NK-92 treated with Interleukin-12 subunit alpha and Interleukin-12 subunit beta, amount 100 ng/mL, for 24 hours (cell line): ENCODE measurements around the gene VWC2.
"Not testable (repeated sequence)": the region's sequence is repeated elsewhere in the genome, so short reads cannot be mapped to it uniquely, and the experiment has no call there.

ENCODE experiments used
- DNase-seq: peaks from one replicate; lab custom pipeline; 2025; lab: John Stamatoyannopoulos, UW

Gene VWC2

DNA sequence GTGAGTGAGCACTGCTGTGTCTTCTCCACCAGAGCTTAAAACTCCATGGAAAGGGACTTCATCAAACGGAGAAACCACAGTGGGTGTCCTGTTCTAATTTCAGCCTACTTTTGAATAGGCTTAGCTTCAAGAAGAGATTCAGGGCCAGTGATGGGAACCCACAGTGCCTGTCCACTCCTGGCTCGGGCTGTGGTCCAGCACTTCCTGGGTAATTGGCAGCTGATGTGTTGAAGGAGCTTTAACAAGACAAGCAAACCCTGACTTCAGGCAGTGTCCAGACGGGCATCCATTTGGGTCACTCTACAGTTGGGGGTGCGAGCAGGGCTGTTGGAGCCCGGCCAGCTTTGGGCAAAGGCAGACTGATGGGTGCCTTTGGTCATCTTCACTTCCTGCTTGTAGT lies 14.5 kb downstream of the VWC2 start:
- DNase-seq: no peak

DNA sequence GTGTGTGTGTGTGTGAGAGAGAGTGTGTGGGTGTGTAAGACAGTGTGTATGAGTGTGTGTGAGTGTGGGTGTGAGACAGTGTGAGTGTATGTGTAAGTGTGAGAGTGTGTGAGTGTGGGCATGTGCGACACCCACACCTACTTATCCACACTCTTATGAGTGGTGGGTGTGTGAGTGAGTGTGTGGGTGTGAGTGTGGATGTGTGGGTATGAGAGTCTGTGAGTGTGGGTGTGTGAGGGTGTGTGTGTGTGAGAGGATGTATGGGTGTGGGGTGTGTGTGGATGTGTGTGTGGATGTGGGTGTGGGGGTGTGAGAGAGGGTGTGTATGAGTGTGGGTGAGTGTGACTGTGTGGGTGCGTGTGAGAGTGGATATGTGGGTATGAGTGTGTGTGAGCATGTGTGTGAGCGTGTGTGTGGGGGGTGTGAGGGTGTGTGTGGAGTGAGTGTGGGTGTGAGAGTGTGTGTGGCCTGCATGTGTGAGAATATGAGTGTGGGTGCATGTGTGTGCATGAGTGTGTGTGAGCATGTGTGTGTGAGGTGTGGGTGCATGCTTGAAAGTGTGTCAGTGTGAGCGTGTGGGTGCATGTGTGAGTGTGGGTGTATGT lies 15.1 kb downstream of the VWC2 start:
- DNase-seq: no peak

DNA sequence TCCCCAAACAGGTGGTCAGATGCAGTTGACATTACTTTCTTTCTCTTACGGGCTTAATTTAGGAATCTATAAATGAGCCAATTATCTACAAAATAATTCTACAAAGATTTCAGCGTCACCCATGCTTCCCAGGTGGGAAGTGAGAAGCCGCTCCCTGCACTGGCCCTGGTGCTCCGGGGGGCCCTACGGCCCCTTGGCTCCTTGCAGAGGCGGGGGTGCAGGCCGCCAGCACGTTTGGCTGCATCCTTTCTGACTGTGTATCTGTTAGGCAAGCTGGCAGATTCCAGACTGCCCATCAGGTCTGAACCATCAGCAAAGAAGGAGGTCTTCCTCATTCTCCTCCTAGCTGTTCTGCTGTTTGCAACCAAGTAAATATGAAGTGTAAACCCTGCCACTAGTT lies 16.3 kb downstream of the VWC2 start:
- no peak for DNase-seq

DNA sequence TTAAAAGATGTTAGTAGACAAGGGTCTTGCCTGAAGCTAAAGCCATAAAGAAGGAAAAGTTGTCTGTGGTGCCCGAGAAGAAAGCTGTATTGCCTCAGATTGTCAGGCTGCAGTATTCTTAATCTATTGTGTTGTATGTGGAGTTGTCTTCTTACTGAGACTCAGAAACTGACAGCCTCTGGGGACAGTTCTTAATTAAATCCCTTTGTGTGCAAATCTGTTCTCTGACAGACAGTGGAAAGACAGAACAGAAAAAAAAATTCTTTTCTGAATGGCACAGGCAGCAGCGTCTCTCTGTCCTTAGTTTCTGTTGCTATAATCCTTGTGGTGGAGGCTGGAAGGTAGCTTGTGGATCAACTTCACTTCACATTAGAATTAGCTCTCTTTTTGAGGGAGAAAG lies 16.8 kb downstream of the VWC2 start:
- DNase-seq: no peak

DNA sequence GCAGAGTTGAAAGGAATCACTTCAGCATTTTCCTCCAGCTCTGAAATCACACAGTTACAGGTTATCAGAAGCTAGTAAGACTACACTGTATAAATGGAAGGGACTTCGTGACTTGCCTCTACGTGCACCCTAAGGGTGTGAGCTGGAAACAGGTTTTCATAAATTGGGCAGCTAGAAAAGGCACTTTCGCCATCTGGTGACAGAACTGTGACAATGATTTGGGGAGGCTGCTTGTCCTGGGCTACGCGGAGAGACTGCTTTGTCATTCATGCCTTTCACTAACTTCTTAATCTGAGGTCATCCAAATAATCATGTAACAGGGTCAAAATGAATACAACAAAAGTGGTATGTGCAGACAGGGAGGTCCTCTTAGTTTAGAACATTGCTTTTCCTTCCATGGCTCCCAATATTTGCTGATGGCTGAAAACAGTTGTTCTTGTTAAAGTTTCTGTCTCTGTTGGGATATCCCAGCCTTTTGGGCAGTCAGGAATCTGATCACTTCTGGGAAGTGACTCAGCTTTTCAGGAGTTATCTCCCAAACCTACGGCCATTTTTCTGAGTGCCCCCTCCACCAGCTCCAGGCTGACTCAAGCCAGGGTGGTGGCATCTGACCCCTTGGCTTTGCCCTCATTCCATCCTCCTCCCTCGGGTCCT lies 17.8 kb downstream of the VWC2 start:
- DNase-seq: no peak

DNA sequence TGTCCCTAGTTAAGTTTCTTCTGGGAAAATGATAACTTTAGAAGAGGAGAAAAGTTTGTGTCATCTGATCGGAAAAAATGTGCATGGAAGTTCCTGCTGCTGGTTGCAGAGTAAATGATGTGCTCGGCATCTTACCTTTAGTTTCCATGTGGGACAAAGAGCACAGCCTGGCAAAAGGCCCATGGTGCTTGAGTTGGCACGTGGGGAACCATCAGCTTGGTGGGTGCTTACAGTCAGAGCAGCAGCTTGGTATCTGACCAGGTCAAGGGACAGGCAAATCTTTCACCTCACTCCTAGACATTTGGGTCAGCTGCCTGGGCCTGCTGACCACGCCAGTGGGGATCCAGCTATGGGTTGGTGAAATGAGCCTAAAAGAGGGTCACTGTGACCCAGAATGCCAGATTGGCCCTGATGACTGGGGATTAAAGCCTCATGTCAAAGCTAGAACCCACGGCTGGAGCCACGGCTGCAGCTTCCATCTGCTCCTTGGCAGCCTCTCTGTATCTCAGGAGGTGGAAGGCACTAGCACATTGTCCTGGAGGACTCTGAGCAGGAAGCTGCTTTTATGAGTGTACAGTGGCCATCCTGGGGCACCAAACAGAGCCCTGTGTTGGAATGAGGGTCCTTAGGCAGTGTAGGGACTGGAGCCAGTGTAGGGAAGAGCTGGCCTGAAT lies 24.7 kb downstream of the VWC2 start:
- DNase-seq: no peak

DNA sequence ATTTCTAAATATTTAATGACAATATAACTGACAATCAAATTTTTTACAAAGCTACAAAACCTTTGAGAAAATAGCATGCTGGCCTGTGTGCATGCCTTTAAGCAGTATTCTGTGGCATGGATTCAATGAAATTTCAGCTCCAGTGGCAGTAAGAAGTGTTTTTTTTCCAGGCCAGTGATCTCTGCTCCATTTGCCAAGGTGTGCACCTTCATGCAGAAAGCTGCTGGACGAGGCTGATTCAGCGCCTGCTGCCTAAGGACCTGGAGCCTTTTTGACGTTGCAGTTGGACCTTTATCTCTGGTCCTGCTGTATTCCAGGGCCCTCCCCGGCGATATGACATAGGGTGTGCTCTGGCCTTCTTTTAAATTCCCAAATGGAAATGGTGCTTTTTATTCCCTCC lies 26.6 kb downstream of the VWC2 start:
- no peak for DNase-seq

DNA sequence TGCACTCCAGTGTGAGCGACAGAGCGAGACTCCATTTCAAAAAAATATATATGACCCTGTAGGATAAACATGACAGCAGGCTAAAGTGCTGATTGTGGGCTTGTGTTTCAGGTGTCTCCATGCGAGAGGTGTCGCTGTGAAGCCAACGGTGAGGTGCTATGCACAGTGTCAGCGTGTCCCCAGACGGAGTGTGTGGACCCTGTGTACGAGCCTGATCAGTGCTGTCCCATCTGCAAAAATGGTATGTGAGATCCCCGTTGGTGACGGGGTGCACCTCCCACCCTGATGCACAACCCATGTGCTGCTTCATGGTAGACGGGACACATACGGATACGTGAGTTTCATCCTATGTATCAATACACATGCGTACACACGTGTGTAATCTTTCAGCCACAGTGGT lies 29.2 kb downstream of the VWC2 start:
- no peak for DNase-seq

DNA sequence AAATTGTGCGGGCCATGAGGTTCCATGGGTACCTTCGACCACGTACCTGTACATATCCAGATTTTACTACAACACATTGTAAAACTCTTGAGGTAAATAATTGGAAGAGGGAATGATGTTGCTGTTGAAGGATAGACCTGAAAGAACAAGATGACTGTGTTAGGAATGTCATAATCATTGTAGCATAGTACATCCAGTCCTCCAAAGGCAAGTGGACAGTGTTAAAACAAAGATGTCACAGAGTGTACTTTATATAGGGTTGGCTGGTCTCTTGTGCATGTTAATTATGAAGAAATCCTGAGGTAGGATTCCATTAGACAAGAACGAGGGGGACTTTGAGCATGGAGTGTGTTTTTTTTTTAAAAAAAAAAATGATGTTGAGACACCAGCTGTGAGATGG lies 30.4 kb downstream of the VWC2 start:
- no peak for DNase-seq

DNA sequence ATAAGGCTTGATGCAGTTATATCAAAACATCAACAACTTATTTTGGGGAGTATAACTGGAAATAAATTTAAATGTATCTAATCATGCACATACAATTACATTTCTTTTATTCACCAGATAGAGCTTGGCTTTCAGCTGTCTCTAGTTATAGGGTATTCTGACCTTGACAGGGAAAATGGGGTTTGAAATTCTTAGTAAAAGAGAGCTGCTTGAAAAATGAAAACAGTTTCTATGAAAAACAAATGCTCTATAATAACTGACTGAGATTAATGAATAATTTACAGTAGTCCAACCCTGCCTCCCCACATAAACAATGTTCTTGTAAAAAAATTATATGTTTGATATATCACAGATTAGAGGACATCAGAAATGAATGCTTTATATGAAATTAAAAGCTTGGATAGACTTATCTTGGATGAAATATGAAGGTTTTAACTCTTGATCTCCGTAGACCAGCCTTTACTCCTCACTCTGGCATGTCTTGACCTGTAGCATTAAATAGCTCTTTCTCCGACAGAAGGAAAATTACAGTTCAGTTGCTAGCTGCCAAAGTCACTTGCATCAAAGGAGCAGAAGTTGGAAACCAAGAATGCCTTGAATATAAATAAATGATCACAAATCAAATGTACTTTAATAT lies 32.1 kb downstream of the VWC2 start:
- no peak for DNase-seq

DNA sequence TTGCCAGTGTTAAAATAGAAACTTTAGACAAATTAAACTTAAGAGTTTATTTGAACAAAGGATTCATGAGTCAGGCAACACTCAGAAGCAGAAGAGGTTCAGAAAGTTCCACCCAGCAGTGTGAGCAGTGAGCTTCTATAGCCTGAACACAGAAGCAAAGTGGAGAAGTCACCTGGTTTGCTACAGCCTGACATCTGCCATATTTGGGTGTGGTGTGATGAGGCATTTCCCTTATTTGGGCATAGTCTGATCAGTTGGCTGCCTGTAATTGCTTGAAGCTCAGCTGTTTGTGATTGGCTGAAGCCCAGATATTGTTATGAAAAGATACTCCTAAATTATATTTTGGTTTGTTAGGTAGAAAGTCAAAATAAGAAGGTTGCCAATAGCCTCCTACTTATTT lies 39.1 kb downstream of the VWC2 start:
- DNase-seq: no peak

DNA sequence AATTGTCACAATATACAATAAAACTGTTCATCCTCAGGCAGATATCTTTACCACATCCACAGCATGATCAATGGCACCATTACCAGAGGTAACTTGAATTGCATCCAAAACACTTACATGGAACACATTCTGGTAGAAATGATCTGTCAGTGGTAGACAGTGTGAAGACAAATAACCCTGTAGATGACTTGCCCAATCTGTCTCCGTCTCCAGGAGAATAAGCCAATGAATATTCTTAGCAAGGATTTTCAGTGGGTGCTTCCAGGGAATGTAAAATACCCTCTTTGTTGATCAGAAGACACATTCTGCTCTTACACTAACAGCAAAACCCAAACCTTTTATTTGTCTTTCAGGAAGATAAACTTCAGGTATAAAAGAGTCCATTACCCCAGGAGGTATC lies 43.8 kb downstream of the VWC2 start:
- DNase-seq: no peak

DNA sequence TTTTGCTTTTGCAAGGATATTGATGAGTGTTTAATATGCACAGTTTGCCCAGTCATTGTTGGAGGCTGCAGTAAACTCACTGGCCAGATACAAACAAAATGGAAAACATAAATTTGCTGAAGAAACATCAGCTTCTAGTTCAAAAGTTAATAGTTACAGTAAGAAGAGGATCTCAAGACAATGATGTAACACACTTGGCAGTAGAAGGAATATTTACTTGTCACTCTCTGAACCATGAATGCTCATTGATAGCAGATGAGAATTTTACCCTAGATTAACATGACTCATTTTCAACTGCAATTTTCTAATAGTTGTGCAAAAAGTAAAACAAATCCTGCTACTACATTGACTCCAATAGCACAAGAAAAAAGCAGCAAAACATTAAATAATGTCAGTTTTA lies 47.7 kb downstream of the VWC2 start:
- DNase-seq: no peak

DNA sequence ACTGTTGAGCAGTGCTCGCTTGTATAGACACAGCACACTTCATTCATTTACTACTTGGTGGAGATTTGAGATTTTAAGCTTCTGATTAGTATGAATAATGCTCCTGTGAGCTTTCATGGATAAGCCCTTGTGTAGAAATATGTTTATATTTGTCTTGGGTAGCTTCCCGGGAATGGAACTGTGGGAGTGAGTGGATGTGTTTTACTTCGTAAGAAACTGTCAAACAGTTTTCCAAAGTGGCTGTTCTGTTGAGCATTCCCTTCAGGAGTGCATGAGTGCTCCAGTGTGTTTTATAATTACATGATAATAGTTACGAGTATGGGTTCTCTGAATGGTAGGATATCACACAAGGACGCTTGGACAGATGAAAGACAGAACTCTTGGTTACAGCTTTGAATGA lies 49.4 kb downstream of the VWC2 start:
- no peak for DNase-seq

DNA sequence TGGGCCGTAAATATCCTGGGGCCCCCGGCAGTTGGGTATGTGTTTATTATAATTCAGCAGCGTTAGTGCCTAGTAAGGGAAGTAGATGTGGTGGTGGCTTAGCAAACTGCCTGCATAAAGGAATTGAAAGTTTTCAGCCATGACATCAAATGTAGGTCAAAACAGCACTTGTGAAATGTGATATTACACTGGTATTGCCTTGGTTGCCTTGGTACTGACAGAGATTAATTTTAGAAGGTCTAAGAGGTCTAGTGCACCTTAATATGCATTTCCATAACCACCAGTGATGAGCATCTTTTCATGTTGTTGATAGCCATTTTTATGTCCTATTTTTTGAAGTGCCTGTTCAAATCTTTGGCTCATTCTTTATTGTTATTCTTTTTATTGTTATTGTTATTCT lies 50.1 kb downstream of the VWC2 start:
- no peak for DNase-seq

DNA sequence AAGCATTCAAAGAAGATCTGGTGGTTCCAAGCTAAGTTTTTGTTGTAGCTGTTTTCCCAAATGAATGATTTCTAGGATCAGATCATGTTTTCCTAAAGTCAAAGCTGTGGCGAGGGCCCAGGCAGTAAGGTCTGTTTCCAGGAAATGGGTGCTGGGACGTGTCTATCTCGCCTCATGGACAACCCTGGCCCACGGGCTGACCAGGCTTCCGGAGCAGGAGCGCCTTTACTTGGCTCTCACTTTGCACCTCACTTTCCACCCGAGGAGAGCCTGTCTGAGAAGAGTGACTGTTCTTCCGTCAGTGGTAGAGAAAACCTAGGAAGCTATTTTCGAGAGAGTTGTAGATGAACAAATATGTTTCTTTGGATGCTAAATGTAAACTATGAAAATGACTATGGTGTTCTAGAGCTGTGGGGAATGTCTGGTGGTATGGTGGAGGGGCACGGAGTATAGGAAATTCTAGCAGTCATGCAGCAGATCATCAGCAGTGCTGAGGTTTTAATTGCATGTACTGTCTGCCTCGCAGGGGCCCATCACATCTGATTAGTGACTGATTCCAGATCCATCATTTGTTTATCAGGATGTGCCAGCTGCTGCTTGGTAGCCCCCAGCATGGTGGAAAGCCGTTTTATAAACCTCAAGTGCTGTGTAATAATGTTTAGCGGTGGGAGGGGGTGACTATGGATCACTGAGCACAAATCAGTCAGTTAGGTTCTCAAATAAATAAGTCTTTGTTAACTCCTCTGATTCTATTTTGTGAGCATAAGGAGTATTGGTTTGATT lies 66.6 kb downstream of the VWC2 start:
- no peak for DNase-seq

DNA sequence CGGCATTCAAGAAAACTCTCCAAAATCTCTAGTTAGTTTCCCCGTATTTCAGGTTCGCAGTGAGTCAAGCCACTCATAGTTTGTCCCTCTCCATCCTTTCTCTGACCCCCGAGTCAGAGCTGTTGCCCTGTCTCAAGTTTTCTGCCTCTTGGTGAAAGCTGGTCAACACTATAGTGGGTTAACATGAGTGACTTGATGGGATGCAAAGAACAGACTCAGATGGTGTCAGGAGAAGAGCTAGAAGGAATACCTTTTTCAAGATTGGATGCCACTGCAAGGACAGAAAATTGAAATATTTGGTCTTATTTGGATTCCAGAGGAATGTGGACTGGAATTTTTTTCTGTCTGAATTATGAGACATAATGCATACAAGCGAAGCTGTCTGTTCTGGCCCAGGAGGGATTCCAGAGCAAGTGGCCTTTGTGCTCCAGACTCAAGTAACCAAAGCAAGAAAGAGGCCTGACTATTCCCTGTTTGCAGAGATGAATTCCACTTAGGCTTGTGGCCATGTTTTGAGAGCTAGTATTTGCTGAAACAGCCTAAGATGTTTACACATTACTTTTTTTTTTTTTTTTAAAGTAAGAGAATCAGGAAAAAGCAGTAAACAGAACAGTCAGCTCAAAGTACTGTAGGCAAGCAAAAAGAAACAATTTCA lies 67.4 kb downstream of the VWC2 start:
- DNase-seq: no peak

DNA sequence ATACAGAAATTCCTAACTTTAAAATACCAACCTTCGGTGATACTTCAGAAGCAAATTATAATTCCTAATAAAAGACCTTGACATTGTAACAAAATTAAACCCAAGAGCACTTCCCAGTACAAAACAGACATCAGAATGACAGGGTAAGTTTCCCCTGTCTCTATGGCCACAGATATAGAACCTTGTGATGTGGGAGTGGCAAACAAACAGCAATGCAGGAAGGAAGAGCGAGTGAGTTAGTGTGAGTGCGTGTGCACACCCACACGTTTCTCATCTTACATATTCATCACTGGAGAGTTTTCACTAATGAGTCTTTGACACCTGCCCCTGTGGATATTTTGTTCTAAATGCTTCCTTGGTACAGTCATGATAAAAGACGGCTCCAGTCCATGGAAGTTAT lies 72.2 kb downstream of the VWC2 start:
- no peak for DNase-seq

DNA sequence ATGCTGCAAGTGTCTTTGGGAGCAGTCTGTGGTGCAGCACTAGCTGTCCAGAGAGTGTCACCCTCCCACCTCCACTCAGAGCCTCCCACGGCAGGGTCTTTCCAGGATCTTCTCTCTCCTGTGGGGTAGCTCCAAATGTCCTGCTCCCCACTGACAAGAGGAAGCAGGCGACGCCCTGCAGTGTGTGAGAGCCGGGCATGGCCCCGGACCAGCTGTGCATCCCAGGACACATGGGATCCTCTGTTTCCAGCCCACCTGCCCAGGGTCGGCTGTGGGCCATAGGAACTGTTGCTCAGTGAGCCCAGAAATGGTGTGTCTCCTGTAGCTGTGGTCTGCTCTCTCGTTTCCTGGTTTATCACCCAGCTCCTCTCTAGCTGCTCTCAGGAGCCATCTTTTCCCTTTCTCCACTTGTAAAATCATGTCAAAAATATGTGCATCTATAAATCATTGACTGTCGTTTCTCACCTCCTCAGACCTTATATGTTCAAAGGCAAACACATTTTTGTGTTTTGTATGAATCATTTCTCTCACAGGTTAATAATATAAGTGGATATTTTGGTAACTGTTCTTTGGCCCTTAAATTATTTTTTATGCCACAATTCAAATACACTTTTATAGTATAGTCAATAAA lies 74.9 kb downstream of the VWC2 start:
- no peak for DNase-seq

DNA sequence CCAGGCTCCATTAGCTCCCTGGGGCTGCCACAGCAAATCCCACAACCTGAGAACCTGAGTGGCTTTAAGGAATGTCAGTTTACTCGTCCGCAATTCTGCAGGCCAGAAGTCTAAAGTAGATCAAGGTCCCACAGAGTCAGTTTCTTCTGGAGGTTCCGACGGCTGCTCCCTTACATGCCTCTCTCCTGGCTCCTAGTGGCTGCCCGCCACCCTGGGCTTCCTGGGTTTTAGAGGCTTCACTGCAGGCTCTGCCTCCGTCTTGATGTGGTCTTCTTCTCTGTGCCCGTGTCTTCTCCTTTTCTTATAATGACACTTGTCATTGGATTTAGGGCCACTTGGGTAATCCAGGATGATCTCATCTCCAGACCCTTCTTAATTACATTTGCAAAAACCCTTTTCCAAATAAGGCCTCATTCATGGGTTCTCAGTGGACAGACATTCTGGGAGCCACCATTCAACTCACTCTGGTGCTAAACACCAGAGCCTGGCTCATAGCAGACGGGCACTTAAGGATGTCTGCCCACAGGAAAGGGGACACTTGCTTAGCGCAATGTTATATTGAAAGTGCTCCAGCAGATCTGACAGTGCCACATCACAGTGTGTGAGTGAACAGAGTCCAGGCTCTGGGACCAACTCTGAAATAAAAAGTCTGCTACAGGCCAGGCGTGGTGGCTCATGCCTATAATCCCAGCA lies 77.6 kb downstream of the VWC2 start:
- no peak for DNase-seq

DNA sequence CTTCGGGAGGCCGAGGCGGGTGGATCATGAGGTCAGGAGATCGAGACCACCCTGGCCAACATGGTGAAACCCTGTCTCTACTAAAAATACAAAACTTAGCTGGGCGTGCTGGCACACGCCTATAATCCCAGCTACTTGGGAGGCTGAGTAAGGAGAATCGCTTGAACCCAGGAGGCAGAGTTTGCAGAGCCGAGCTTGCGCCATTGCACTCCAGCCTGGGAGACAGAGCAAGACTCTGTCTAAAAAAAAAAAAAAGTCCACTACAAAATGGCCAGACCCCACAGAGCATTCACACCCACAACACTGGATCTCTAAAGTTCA lies 78.1 kb downstream of the VWC2 start:
- not testable (repeated sequence) for DNase-seq
